MM.1S (cell line): ENCODE results near the gene HS6ST1.

Experiments used
- CTCF ChIP-seq: fragments of 300-600 bp; sonication (generic); IDR thresholded peaks from 2 replicates; pipeline ENCODE4 v1.5.1; 2016; ENCODE audit warnings: antibody characterized with exemption, low read length, mixed read lengths
- EZH2phosphoT487 ChIP-seq: fragments of 300-600 bp; sonication (generic); IDR thresholded peaks from 2 replicates; pipeline ENCODE4 v1.6.1; 2018; ENCODE audit warnings: antibody characterized with exemption, low read length

- TF ChIP-seq CTCF (no peak), EZH2phosphoT487 (no peak)
These were observed 49.1 kb upstream of the HS6ST1 start for GRCh38 chr2:128367601-128368359.
